BLaER1 (cell line): ENCODE results near the gene GPR68.
A peak's percentile ranks its signal among the peaks of the same experiment; 100 is the strongest.

Experiments
- H3K27ac ChIP-seq: shearing (Covaris generic); formaldehyde crosslinking; 2 replicates; pipeline ENCODE4 v1.8.1; 2022
- H3K27me3 ChIP-seq: shearing (Covaris generic); formaldehyde crosslinking; 2 replicates; pipeline ENCODE4 v1.8.1; 2022
- H3K36me3 ChIP-seq: shearing (Covaris generic); formaldehyde crosslinking; 2 replicates; pipeline ENCODE4 v1.8.1; 2022
- H3K4me1 ChIP-seq: shearing (Covaris generic); formaldehyde crosslinking; 2 replicates; pipeline ENCODE4 v1.8.1; 2022
- H3K4me2 ChIP-seq: shearing (Covaris generic); formaldehyde crosslinking; 2 replicates; pipeline ENCODE4 v1.8.1; 2022
- H3K4me3 ChIP-seq: shearing (Covaris generic); formaldehyde crosslinking; 2 replicates; pipeline ENCODE4 v1.8.1; 2022
- H3K9ac ChIP-seq: shearing (Covaris generic); formaldehyde crosslinking; 2 replicates; pipeline ENCODE4 v1.8.1; 2022
- H3K9me3 ChIP-seq: shearing (Covaris generic); formaldehyde crosslinking; 2 replicates; pipeline ENCODE4 v1.8.1; 2022
- H4K20me1 ChIP-seq: shearing (Covaris generic); formaldehyde crosslinking; 2 replicates; pipeline ENCODE4 v1.8.1; 2022
- Cebpa-rat ChIP-seq: shearing (Covaris generic); IDR thresholded peaks from 2 replicates; pipeline ENCODE4 v1.8.1; 2022

The GPR68 gene

DNA sequence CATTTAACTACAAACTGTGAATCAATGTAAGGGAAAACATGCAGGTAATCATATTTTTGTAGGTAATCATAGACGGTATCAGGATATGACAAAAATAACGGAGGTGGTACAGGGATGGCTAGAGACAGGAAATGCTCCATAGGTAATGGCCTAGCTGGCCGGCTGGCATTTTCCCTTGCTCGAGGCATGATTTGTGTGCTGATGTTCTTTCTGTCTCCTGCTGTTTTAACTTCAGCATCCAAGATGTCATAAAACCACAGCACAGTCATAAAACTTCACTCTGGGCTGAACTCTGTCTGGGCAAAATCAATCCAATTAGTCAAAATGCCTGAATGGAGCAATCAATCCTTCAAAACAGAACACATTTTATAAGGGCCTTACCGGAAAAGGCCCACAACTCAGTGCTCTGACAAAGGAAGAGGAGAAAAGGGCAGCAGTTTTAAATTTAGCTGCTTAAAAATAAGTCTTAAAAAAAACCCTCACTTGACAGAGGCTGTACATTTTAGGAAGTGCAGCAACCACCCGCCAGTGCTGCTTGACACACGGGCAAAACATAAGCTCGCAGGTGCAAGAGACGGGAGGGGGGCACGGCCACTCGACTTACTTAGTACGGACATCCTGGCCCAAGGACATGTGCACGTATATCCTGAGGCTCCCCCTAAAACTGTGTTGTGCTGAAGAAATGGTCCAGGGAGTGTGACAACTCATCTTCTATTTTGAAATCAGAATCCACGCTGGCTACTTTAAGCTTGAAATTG is 40.5 kb upstream of the GPR68 start:
- Histone ChIP-seq H3K36me3 (peaks cover 90% of the 10 kb centered on the region), H4K20me1 (0 out of 2 replicates have a peak, but pooled peaks cover 13% of the 10 kb centered on the region), H3K9ac (peak overlapping the region; percentile 51; the same call in 1 of the 2 replicates), H3K27ac (peak overlapping the region; percentile 42), H3K27me3 (no peaks in the 10 kb centered on the region), H3K4me3 (no peak overlapping the region), H3K4me2 (peak overlapping the region; percentile 71), H3K9me3 (no peaks in the 10 kb centered on the region), H3K4me1 (peaks cover 52% of the 10 kb centered on the region)
- no peak for TF ChIP-seq Cebpa-rat

DNA sequence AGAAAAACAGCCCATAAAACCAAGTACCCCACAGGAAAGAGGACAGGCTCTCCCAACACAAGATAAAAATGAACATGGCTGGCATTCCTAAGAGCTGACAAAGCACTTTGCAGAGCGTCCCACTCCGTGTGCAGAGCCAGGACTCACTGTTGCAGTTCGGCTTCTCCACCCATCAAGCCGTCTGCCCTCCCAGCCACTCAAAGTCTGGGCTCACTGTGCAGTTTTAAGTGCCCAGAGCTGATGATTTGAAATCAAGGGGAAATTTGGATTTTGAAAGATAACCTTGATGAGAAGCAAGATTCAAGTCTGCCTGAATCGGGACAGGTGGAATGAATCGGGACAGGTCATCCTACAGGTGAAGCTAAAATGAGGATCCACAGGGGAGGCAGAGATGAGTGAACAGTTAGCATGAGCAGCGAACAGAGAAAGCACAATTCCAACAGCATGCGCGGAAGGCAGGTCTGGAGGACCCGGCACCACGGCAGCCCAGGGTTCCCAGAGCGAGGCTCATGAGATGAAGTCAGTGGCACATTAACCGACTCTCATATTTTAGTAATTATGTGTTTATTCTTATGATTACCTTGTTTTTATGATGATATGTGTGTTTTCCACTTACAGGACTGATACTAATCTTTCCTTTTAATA is 39.8 kb upstream of the GPR68 start:
- Histone ChIP-seq H3K27ac (peak overlapping the region; percentile 73; the same call in 1 of the 2 replicates), H4K20me1 (0 out of 2 replicates have a peak, but pooled peaks cover 11% of the 10 kb centered on the region), H3K4me3 (no peak overlapping the region), H3K9ac (peak overlapping the region; percentile 51; the same call in 1 of the 2 replicates), H3K36me3 (peaks cover 90% of the 10 kb centered on the region), H3K27me3 (no peaks in the 10 kb centered on the region), H3K4me2 (peak overlapping the region; percentile 71), H3K9me3 (no peaks in the 10 kb centered on the region), H3K4me1 (peaks cover 46% of the 10 kb centered on the region)
- TF ChIP-seq Cebpa-rat: no peak

DNA sequence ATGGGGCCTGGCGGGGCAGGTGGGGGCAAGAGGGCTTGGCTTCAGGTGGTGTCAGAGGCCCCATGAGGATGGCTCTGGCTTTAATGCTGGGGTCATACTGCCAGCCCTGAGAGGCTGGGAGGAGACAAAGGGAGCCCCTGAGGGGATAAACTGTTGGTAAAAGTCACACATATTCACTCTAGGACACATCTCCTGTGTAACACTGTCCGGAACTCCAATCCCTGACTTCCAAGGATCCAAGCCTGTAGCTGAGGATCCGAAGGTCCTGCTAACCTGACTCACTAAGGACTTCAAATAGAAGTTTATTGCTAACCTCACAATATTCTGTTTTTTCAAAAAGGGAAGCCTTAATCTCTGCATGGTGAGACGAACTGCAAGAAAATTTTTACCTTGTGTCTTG is 39.2 kb upstream of the GPR68 start:
- Histone ChIP-seq H3K9ac (peak overlapping the region; percentile 56), H3K4me3 (no peak overlapping the region), H3K36me3 (peaks cover 90% of the 10 kb centered on the region), H3K9me3 (no peaks in the 10 kb centered on the region), H3K4me1 (peaks cover 41% of the 10 kb centered on the region), H4K20me1 (0 out of 2 replicates have a peak, but pooled peaks cover 5% of the 10 kb centered on the region), H3K27me3 (no peaks in the 10 kb centered on the region), H3K4me2 (peak overlapping the region; percentile 71), H3K27ac (peak overlapping the region; percentile 73)
- no peak for TF ChIP-seq Cebpa-rat

DNA sequence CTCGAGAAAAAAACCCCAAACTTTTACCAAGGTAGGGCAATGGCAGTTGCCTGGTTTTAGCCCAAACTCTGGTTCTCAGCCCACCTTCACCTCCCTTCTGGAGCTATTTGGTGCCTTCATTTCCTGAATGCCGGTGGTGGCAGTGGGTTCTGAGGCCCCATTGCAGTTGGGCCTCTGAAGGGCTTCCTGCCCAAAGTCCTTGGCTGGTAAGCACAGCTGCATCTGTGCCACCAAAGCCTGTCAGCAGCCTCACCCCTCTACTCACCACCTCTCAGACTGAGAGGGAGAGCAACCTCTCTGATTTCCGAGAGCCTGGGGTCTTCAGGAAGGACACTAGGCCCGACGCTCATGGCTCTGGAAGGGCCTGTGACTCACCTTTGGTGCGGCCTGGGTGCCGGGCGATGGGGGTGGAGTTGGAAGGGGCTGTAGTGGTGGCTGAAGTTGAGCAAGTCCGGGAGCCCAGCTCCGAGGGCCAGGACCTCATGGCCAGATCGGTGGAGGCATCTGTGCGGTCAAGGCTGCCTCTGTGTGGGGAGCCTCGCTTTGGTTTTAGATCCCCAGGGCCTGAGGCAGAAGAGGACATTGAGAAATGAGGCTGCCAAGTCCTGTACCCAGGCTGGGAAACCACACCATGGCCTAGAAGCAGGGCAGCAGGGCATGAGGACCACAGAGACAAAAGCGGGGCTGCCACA is 38.6 kb upstream of the GPR68 start:
- peaks cover 41% of the 10 kb centered on the region for H3K4me1 ChIP-seq
- peaks cover 90% of the 10 kb centered on the region for H3K36me3 ChIP-seq
- peak overlapping the region; percentile 71 for H3K4me2 ChIP-seq
- 0 out of 2 replicates have a peak, but pooled peaks cover 5% of the 10 kb centered on the region for H4K20me1 ChIP-seq
- H3K27ac ChIP-seq: peak overlapping the region; percentile 73
- no peak overlapping the region for H3K4me3 ChIP-seq
- no peak for TF ChIP-seq Cebpa-rat
- no peaks in the 10 kb centered on the region for H3K9me3 ChIP-seq
- H3K27me3 ChIP-seq: no peaks in the 10 kb centered on the region
- H3K9ac ChIP-seq: peak overlapping the region; percentile 56

DNA sequence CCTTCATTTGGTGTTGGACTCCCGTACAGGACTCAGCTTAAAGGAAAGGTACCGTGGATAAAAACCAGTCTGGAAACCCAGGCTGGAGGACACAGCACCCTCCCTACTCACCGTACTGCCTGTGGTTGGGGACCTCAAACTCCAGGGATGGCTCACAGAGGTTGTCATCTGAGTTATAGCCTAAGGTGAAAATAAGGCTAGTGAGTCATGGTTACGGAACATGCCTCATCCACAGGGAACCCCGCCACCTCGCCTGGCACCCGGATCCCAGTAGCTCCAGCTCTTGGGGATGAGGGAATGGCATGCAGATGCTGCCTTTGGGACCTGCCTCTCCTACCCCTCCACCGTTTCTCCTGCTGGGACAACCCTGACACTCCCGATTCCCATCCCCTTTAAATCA is 36.8 kb upstream of the GPR68 start:
- peaks cover 42% of the 10 kb centered on the region for H3K4me1 ChIP-seq
- no peak overlapping the region for H3K4me2 ChIP-seq
- no peak overlapping the region for H3K4me3 ChIP-seq
- 0 out of 2 replicates have a peak, but pooled peaks cover 5% of the 10 kb centered on the region for H4K20me1 ChIP-seq
- no peak overlapping the region for H3K9ac ChIP-seq
- H3K9me3 ChIP-seq: no peaks in the 10 kb centered on the region
- H3K36me3 ChIP-seq: peaks cover 91% of the 10 kb centered on the region
- TF ChIP-seq Cebpa-rat: no peak
- no peak overlapping the region for H3K27ac ChIP-seq
- H3K27me3 ChIP-seq: no peaks in the 10 kb centered on the region

DNA sequence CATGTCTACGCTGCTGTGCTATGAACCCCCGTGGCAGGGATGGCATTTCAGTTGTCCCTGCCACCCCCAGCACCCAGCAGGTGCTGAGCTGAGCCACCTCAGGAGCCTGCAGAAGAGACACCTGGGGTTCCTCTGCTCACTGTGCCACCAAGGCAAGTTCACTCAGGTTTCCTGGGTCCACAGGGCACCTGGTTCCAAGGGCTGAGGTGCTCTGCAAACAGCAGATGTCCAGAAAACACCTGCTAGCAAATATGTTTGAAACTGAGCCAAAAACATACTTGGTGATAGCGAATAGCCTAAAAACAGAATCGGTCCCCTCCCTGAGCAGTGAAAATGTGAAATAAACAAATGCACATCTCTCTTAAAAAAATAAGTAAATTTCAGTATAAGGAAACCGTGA is 35.6 kb upstream of the GPR68 start:
- Histone ChIP-seq H3K36me3 (peaks cover 97% of the 10 kb centered on the region), H3K9ac (no peak overlapping the region), H4K20me1 (0 out of 2 replicates have a peak, but pooled peaks cover 5% of the 10 kb centered on the region), H3K4me1 (peaks cover 33% of the 10 kb centered on the region), H3K9me3 (no peaks in the 10 kb centered on the region), H3K27ac (no peak overlapping the region), H3K4me2 (no peak overlapping the region), H3K27me3 (no peaks in the 10 kb centered on the region), H3K4me3 (no peak overlapping the region)
- no peak for TF ChIP-seq Cebpa-rat

DNA sequence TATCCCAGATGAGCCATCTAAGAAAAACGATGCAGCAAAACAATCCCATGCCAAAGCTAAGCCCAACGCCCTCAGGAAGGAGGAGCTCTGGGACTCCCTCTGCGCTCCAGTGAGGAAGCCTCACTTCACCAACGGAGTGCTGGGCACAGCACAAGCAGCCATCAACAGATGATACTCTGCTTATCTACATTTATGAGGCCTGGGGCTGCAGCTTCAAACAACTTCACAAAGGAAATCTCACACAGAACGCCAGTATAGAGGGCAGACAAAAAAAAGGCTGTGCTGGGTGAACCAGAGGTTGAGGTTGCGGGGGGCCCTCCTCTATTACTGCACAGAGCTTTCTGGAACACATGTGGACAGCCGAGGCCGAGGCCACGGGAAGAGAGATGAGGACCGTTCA is 34.9 kb upstream of the GPR68 start:
- TF ChIP-seq Cebpa-rat: no peak
- H3K9ac ChIP-seq: no peak overlapping the region
- no peak overlapping the region for H3K4me3 ChIP-seq
- 0 out of 2 replicates have a peak, but pooled peaks cover 5% of the 10 kb centered on the region for H4K20me1 ChIP-seq
- H3K36me3 ChIP-seq: peaks cover 100% of the 10 kb centered on the region
- peaks cover 26% of the 10 kb centered on the region for H3K4me1 ChIP-seq
- no peaks in the 10 kb centered on the region for H3K27me3 ChIP-seq
- no peak overlapping the region for H3K27ac ChIP-seq
- no peak overlapping the region for H3K4me2 ChIP-seq
- no peaks in the 10 kb centered on the region for H3K9me3 ChIP-seq

DNA sequence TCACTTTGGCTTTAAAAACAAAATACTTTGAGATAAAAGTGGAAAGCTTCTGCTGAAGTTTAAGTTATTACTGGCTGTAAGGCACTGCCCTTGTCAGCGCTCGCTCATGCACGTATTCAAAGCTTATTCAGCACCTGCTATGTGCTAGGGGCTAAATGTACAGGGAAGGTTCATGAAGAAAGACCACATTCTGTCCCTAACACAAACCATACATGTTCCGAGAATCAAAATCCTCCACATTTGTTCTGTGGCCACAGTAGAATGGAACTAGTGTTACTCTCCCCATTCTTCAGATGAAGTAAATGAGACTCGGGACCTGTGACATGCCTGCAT is 33.8 kb upstream of the GPR68 start:
- Histone ChIP-seq H3K4me3 (no peak overlapping the region), H4K20me1 (0 out of 2 replicates have a peak, but pooled peaks cover 5% of the 10 kb centered on the region), H3K27me3 (no peaks in the 10 kb centered on the region), H3K27ac (no peak overlapping the region), H3K4me2 (no peak overlapping the region), H3K4me1 (peaks cover 16% of the 10 kb centered on the region), H3K9me3 (no peaks in the 10 kb centered on the region), H3K9ac (no peak overlapping the region), H3K36me3 (peaks cover 100% of the 10 kb centered on the region)
- TF ChIP-seq Cebpa-rat: no peak

DNA sequence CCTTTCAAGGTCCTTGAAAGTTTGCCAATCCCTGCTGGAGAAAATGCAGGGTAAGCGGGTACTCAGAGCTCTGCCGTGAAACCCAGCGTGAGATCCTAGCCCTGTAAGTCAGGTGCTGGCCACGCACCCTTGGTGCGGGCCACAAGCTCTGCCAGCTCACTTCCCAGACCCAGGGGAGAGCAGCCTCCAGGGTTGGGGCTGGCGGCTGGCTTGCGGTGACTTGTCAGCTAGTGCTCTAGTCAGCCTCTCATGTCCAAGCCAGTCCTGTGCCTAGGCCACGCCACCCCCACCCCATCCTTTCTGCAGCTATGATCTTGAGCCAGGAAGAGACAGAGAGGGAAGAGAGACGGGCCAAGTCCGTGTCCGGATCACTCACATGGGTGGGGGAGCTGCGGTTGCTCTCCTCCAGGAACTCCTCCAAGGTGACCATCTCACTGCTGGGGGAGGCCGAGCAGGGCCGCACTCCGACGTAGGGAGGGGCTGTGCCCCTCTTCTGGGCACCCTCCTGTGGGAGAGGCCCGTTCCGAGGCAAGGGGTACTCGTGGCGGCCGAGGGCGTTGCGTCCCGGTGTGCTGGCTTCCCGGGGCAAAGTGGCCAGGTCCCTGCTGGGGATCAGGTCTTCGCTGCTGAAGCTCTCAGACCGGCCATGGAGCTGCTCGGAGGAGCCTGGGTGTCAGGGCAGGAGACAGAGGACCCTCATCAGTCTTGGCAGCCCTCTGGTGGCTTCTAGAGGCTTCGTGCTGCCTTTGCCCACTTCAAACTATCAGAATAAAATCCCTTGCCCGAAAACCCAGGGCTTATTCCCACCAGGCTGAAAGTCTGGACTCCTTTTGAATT is 33.3 kb upstream of the GPR68 start:
- H3K4me2 ChIP-seq: no peak overlapping the region
- H3K4me1 ChIP-seq: peaks cover 10% of the 10 kb centered on the region

More for the DNA sequence above, 33.3 kb upstream of the GPR68 start:
- H3K4me3 ChIP-seq: no peak overlapping the region
- no peak for TF ChIP-seq Cebpa-rat
- no peak overlapping the region for H3K9ac ChIP-seq
- no peaks in the 10 kb centered on the region for H3K9me3 ChIP-seq
- peaks cover 100% of the 10 kb centered on the region for H3K36me3 ChIP-seq
- no peak overlapping the region for H3K27ac ChIP-seq
- H4K20me1 ChIP-seq: 0 out of 2 replicates have a peak, but pooled peaks cover 5% of the 10 kb centered on the region
- H3K27me3 ChIP-seq: no peaks in the 10 kb centered on the region
